CD4-positive, alpha-beta T cell treated with Interferon gamma for 1 hour (primary cell): ENCODE results near the gene SCGB1A1.
A peak's percentile ranks its signal among the peaks of the same experiment; 100 is the strongest.
"Not testable (repeated sequence)": the region's sequence is repeated elsewhere in the genome, so short reads cannot be mapped to it uniquely, and the experiment has no call there.

Experiments
- DNase-seq: peaks from one replicate; pipeline ENCODE4 v3.0.0-alpha.2; 2020

The SCGB1A1 gene

GRCh38 chr11:62418733-62419132, at the start of gene SCGB1A1:
Gene SCGB1A1 (plus strand): TSS chr11:62419033. CDS start chr11:62419096, 63 bp downstream.
- DNase-seq: no peak

- DNase-seq: peak; percentile 17
These were observed 47.9 kb upstream of the SCGB1A1 start for GRCh38 chr11:62370743-62371440.

GRCh38 chr11:62372871-62373270, 46.0 kb upstream of the SCGB1A1 start:
- DNase-seq: no peak

- DNase-seq: no peak
These were observed 45.2 kb upstream of the SCGB1A1 start for GRCh38 chr11:62373464-62374119.

- DNase-seq: no peak
These were observed 44.0 kb upstream of the SCGB1A1 start for GRCh38 chr11:62374801-62375200.

GRCh38 chr11:62378459-62379063, 40.3 kb upstream of the SCGB1A1 start:
- DNase-seq: not testable (repeated sequence)

- not testable (repeated sequence) for DNase-seq
These were observed 39.2 kb upstream of the SCGB1A1 start for GRCh38 chr11:62379586-62379985.

- DNase-seq: peak; percentile 46
These were observed 38.0 kb upstream of the SCGB1A1 start for GRCh38 chr11:62380821-62381245.

- no peak for DNase-seq
These were observed 35.0 kb upstream of the SCGB1A1 start for GRCh38 chr11:62383822-62384221.

GRCh38 chr11:62386083-62386482, 32.8 kb upstream of the SCGB1A1 start:
- not testable (repeated sequence) for DNase-seq

- DNase-seq: no peak
These were observed 31.5 kb upstream of the SCGB1A1 start for GRCh38 chr11:62387381-62387780.

GRCh38 chr11:62388999-62389398, 29.8 kb upstream of the SCGB1A1 start:
- DNase-seq: no peak

GRCh38 chr11:62390237-62390636, 28.6 kb upstream of the SCGB1A1 start:
- DNase-seq: no peak

GRCh38 chr11:62390722-62391121, 28.1 kb upstream of the SCGB1A1 start:
- no peak for DNase-seq

- no peak for DNase-seq
These were observed 27.0 kb upstream of the SCGB1A1 start for GRCh38 chr11:62391642-62392425.

- no peak for DNase-seq
These were observed 26.3 kb upstream of the SCGB1A1 start for GRCh38 chr11:62392506-62392905.

- DNase-seq: peak; percentile 9
These were observed 25.7 kb upstream of the SCGB1A1 start for GRCh38 chr11:62393061-62393611.

- no peak for DNase-seq
These were observed 25.1 kb upstream of the SCGB1A1 start for GRCh38 chr11:62393735-62394134.

- DNase-seq: peak; percentile 44
These were observed 23.9 kb upstream of the SCGB1A1 start for GRCh38 chr11:62394825-62395538.

GRCh38 chr11:62395885-62396551, 22.8 kb upstream of the SCGB1A1 start:
- no peak for DNase-seq
